A673 (cell line): Measurements from ENCODE around the gene HOXC10. TPM values are rescaled to one million over a fixed set of nuclear protein-coding genes. Genes with fewer than 3 reads are reported as not detected.
A peak's percentile ranks its signal among the peaks of the same experiment; 100 is the strongest.

Source experiments
- BruUV-seq: library from RNA; stranded (reverse); fragments of 400-500 nt; replicated peaks from 2 replicates; lab custom pipeline; 2021; lab: Mats Ljungman, UMichigan
- CTCF ChIA-PET: fragments of 300-600 bp; sonication (Branson Sonifier 250); formaldehyde crosslinking; loops from one replicate; lab custom pipeline; 2022; ENCODE audit warnings: antibody characterized with exemption; lab: Charles Lee
- POLR2A ChIA-PET: fragments of 300-600 bp; sonication (Branson Sonifier 250); formaldehyde crosslinking; loops from one replicate; lab custom pipeline; 2022; ENCODE audit warnings: antibody characterized with exemption; ENCODE audit not compliant: low non-redundant PET; lab: Charles Lee
- DNase-seq: peaks from one replicate; pipeline ENCODE4 v3.0.0-alpha.2; 2015; ENCODE audit warnings: low spot score
- H3K27ac ChIP-seq: fragments of 200-600 bp; sonication (generic); 2 replicates; pipeline ENCODE4 v1.5.1; 2016; ENCODE audit warnings: mixed run types, low read depth, mild to moderate bottlenecking, mixed read lengths, antibody characterized with exemption, low read length; ENCODE audit not compliant: poor library complexity, severe bottlenecking
- H3K27me3 ChIP-seq: fragments of 200-600 bp; sonication (generic); replicated peaks from 2 replicates; pipeline ENCODE4 v1.6.1; 2017; ENCODE audit warnings: mixed run types, low read depth, mild to moderate bottlenecking, mixed read lengths, antibody characterized with exemption, low read length; ENCODE audit not compliant: insufficient read depth, poor library complexity
- H3K36me3 ChIP-seq: fragments of 200-600 bp; sonication (generic); 2 replicates; pipeline ENCODE4 v1.6.1; 2016; ENCODE audit warnings: mixed run types, mild to moderate bottlenecking, mixed read lengths, antibody characterized with exemption, low read length; ENCODE audit not compliant: insufficient read depth, poor library complexity, severe bottlenecking
- H3K4me1 ChIP-seq: fragments of 200-600 bp; sonication (generic); 2 replicates; pipeline ENCODE4 v1.6.1; 2017; ENCODE audit warnings: mixed run types, mild to moderate bottlenecking, mixed read lengths, antibody characterized with exemption, low read length; ENCODE audit not compliant: insufficient read depth, poor library complexity, severe bottlenecking
- H3K4me3 ChIP-seq: fragments of 200-600 bp; sonication (generic); 2 replicates; pipeline ENCODE4 v1.5.1; 2016; ENCODE audit warnings: low read depth, mixed run types, mild to moderate bottlenecking, mixed read lengths, low read length; ENCODE audit not compliant: poor library complexity, severe bottlenecking
- H3K9me3 ChIP-seq: fragments of 200-600 bp; sonication (generic); 2 replicates; pipeline ENCODE4 v1.6.1; 2016; ENCODE audit warnings: mixed run types, low read depth, mild to moderate bottlenecking, mixed read lengths, antibody characterized with exemption, low read length; ENCODE audit not compliant: poor library complexity, severe bottlenecking
- CTCF ChIP-seq: fragments of 300-800, 200-600 bp; sonication (generic); conservative IDR thresholded peaks from 2 replicates; pipeline ENCODE4 v1.5.1; 2017; ENCODE audit warnings: low read depth, mild to moderate bottlenecking, antibody characterized with exemption, low read length, moderate library complexity, mixed read lengths
- EZH2 ChIP-seq: fragments of 200-600 bp; sonication (generic); IDR thresholded peaks from 2 replicates; pipeline ENCODE4 v1.6.1; 2017; ENCODE audit warnings: borderline replicate concordance, low read depth, mild to moderate bottlenecking, mixed read lengths, antibody characterized with exemption, low read length; ENCODE audit not compliant: poor library complexity, severe bottlenecking
- intact Hi-C: fragments of 100-400 bp; cut with micrococcal nuclease; formaldehyde crosslinking; loops from one replicate; pipeline ENCODE4 v1.10.0; 2022; ENCODE audit not compliant: unreplicated experiment
- total RNA-seq: library from RNA; stranded (reverse); gene quantifications from 2 replicates; pipeline ENCODE4 v1.2.3, GENCODE V29; 2021

HOXC10 gene
- total RNA-seq, 1 experiment from 2014 or later = 27.8 TPM

- intact Hi-C loops = loop anchor here (5.0 to 10.0 kb wide), 3 partner anchors 214 to 394 kb away; no protein-coding TSS in a partner anchor
- no peak for DNase-seq
- Histone ChIP-seq H3K9me3 (peaks cover 2% of the 10 kb centered on the region), H3K36me3 (no peaks in the 10 kb centered on the region), H3K4me3 (no peak overlapping the region), H3K27me3 (no peaks in the 10 kb centered on the region), H3K27ac (peak overlapping the region; percentile 53), H3K4me1 (peaks cover 41% of the 10 kb centered on the region)
- ChIA-PET CTCF (interaction anchor here (1.0 kb wide), 1 partner anchor 220 kb away, joined by 4 read pairs; no protein-coding TSS in a partner anchor), POLR2A (no interaction called here)
- no peak for TF ChIP-seq CTCF
- no peak for TF ChIP-seq EZH2
- no TSS peak for BruUV-seq
Observed at GRCh38 chr12:53980802-53981496, 4.0 kb upstream of the HOXC10 start.

DNA sequence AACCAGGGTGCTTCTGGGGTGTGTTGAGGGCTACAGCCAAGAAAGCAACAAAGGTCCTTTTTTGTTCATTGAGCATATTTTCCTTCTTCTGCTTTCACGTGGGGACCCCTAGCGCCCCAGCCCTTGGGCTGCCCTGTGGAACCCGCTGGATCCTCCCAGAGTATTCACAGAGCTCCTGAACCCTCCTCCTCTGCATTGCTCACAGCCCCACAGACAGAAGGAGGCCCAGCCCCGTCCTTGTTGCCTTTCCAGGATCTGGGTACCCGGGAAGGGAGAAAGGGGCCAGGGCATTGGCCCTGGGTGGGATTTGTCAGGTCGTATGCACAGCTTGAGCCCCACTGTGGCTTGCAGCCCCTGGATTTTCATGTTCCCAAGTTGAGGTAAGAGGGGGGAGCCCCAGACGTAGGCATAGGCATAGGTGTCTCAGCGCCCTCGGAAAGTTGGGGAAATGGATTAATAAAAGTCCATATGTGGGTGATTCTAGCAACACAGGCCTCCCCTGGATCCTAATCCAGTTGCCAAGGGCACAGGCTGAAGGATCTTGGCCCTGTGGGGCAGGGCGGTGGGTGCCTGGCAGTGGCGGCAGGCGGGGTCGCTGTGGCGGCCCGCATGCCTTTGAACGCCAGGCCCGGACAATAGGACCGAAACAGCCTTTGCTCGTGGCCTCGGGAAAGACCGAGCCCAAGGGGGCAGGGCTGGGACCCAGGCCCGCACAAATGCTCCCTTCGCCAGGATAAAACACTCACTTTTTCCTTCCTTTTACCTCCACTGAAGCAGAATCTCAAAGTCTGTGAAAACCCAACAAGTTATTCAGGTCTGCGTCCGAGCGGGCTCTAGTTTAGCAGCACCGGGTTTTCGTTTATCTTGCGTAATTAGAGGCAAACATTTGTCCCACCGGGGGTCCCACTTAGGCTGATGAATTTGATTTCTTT, 3.0 kb upstream of the HOXC10 start:
- Histone ChIP-seq H3K4me1 (peaks cover 42% of the 10 kb centered on the region), H3K9me3 (no peaks in the 10 kb centered on the region), H3K36me3 (no peaks in the 10 kb centered on the region), H3K4me3 (no peak overlapping the region), H3K27me3 (no peaks in the 10 kb centered on the region), H3K27ac (peak overlapping the region; percentile 35)
- ChIA-PET CTCF (interaction anchor here (0.5 kb wide), 2 partner anchors 27 to 210 kb away, joined by 4 read pairs; partner anchors contain the start of gene HOXC8), POLR2A (no interaction called here)
- intact Hi-C loops = loop anchor here (5.0 to 10.0 kb wide), 3 partner anchors 215 to 393 kb away; no protein-coding TSS in a partner anchor
- no TSS peak for BruUV-seq
- no peak for DNase-seq
- no peak for TF ChIP-seq CTCF
- no peak for TF ChIP-seq EZH2

DNA sequence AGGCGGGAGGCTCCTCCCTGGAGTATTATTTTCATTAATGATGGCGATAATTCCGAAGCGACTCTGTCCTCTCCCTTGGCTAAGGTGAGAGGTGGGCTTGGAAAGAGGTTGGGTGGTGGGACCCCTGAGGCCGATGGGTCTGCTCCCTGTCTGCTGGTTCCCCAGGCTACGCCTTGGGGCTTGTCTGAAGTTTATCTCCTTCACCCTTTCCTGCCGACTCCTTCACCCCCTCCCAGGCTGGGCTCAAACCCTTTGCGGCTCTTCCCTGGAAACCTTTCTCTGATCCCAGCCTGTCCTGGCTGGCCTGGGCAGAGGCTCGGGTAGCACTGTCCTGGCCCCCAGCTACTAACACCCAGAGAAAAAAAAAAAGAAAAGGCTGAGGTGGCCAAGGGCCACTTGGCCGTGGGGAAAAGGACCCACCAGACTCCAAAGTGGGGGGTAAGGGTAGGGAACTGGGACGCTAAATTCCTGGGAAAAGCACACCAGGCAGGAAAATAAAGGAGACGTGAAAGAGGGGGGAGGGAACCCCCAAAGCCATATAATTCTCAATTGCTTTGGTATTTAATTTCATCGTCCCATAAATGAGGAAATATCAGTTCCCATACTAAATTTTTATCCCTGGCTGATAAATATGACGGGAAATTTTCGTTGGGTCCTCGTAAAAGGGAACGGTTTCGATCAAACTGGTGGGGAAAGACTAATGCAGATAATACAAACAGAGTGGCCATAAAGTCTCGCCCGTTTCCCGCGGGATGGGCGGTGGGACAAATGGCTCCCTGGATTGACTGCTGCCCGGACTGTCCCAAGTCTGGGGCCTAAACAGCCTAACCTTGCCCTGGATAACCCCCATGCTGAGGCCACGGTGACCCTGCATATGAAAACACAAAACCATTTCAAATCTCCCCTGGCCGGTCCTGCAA, 2.0 kb upstream of the HOXC10 start:
- CTCF ChIA-PET = interaction anchor here (0.5 kb wide), 1 partner anchor 209 kb away, joined by 4 read pairs; no protein-coding TSS in a partner anchor
- TF ChIP-seq EZH2 (no peak), CTCF (no peak)
- BruUV-seq = no TSS peak
- Histone ChIP-seq H3K36me3 (no peaks in the 10 kb centered on the region), H3K4me1 (peaks cover 42% of the 10 kb centered on the region), H3K9me3 (no peaks in the 10 kb centered on the region), H3K27ac (peak overlapping the region; percentile 64), H3K27me3 (no peaks in the 10 kb centered on the region), H3K4me3 (no peak overlapping the region)
- POLR2A ChIA-PET = no interaction called here
- DNase-seq = no peak
- intact Hi-C loops = loop anchor here (5.0 to 10.0 kb wide), 3 partner anchors 216 to 392 kb away; no protein-coding TSS in a partner anchor
